HepG2 (cell line): ENCODE data around the gene LRRC74B. TPM values are rescaled to one million over a fixed set of nuclear protein-coding genes. Genes with fewer than 3 reads are reported as not detected.

ENCODE experiments used
- FOXK1 ChIP-seq: sonication (generic); formaldehyde crosslinking; IDR thresholded peaks from 2 replicates; pipeline ENCODE4 v1.4.0; 2020; ENCODE audit warnings: low read depth, missing genetic modification reagents, borderline replicate concordance
- GABPB1 ChIP-seq: IDR thresholded peaks from 2 replicates; pipeline ENCODE4 v1.6.1; 2016; ENCODE audit warnings: mild to moderate bottlenecking, missing genetic modification reagents, moderate library complexity, missing compliant biosample characterization
- HDAC1 ChIP-seq: sonication (generic); formaldehyde crosslinking; IDR thresholded peaks from 2 replicates; pipeline ENCODE4 v1.5.1; 2020; ENCODE audit warnings: mild to moderate bottlenecking, missing genetic modification reagents
- HNRNPL ChIP-seq: fragments of 200-400 bp; formaldehyde crosslinking; IDR thresholded peaks from 2 replicates; pipeline ENCODE4 v1.6.1; 2017; ENCODE audit warnings: mild to moderate bottlenecking, low read depth, low read length
- HOXA3 ChIP-seq: sonication (generic); formaldehyde crosslinking; IDR thresholded peaks from 2 replicates; pipeline ENCODE4 v1.5.0; 2020; ENCODE audit warnings: missing genetic modification reagents
- KLF12 ChIP-seq: sonication (generic); formaldehyde crosslinking; IDR thresholded peaks from 2 replicates; pipeline ENCODE4 v1.4.0; 2020; ENCODE audit warnings: missing genetic modification reagents, borderline replicate concordance
- PHF8 ChIP-seq: sonication (generic); formaldehyde crosslinking; IDR thresholded peaks from 2 replicates; pipeline ENCODE4 v1.5.0; 2020; ENCODE audit warnings: missing genetic modification reagents
- POGK ChIP-seq: sonication (generic); formaldehyde crosslinking; conservative IDR thresholded peaks from 2 replicates; pipeline ENCODE4 v1.8.0; 2022; ENCODE audit warnings: mild to moderate bottlenecking, moderate library complexity, missing genetic modification reagents
- RORA ChIP-seq: sonication (generic); formaldehyde crosslinking; IDR thresholded peaks from 2 replicates; pipeline ENCODE4 v1.5.0; 2020; ENCODE audit warnings: mild to moderate bottlenecking, missing genetic modification reagents, moderate library complexity
- SATB2 ChIP-seq: sonication (generic); formaldehyde crosslinking; IDR thresholded peaks from 2 replicates; pipeline ENCODE4 v1.5.0; 2020; ENCODE audit warnings: missing genetic modification reagents
- SOX13 ChIP-seq, 3 experiments: fragments of 450-650 bp in 1 of 3; sonication (generic) in 1 of 3; formaldehyde crosslinking in 1 of 3; IDR thresholded peaks in 2 of 3; conservative IDR thresholded peaks in 1 of 3; 2 replicates each; pipeline versions ENCODE4 v1.5.0 to v1.6.1; 2016 to 2020; ENCODE audit warnings: antibody characterized with exemption in 1 of 3, mild to moderate bottlenecking in 1 of 3, missing compliant biosample characterization in 1 of 3, missing genetic modification reagents in 1 of 3, moderate library complexity in 1 of 3
- SP4 ChIP-seq: sonication (generic); formaldehyde crosslinking; IDR thresholded peaks from 2 replicates; pipeline ENCODE4 v1.8.1; 2023; ENCODE audit warnings: mild to moderate bottlenecking, missing genetic modification reagents
- TAF15 ChIP-seq: fragments of 200-400 bp; formaldehyde crosslinking; IDR thresholded peaks from one replicate; pipeline ENCODE4 v1.6.1; 2018; ENCODE audit warnings: mild to moderate bottlenecking, low read depth, low read length; ENCODE audit not compliant: poor library complexity, severe bottlenecking
- ZBTB8A ChIP-seq: sonication (generic); formaldehyde crosslinking; IDR thresholded peaks from 2 replicates; pipeline ENCODE4 v1.4.0; 2020; ENCODE audit warnings: mild to moderate bottlenecking, low read depth, missing genetic modification reagents, borderline replicate concordance
- ZFAT ChIP-seq: sonication (generic); formaldehyde crosslinking; conservative IDR thresholded peaks from 2 replicates; pipeline ENCODE4 v1.8.1; 2023; ENCODE audit warnings: missing genetic modification reagents, inconsistent platforms
- ZNF235 ChIP-seq: sonication (generic); formaldehyde crosslinking; IDR thresholded peaks from 2 replicates; pipeline ENCODE4 v1.8.1; 2023; ENCODE audit warnings: mild to moderate bottlenecking, missing genetic modification reagents, borderline replicate concordance
- ZNF280B ChIP-seq: sonication (generic); formaldehyde crosslinking; IDR thresholded peaks from 2 replicates; pipeline ENCODE4 v1.5.0; 2020; ENCODE audit warnings: missing genetic modification reagents, mild to moderate bottlenecking, borderline replicate concordance
- ZNF44 ChIP-seq: sonication (generic); formaldehyde crosslinking; IDR thresholded peaks from 2 replicates; pipeline ENCODE4 v1.5.1; 2020; ENCODE audit warnings: mild to moderate bottlenecking, missing genetic modification reagents
- ZNF660 ChIP-seq: sonication (generic); formaldehyde crosslinking; IDR thresholded peaks from 2 replicates; pipeline ENCODE4 v1.5.1; 2020; ENCODE audit warnings: mild to moderate bottlenecking, low read depth, missing genetic modification reagents, borderline replicate concordance
- ZNF768 ChIP-seq: sonication (generic); formaldehyde crosslinking; IDR thresholded peaks from 2 replicates; pipeline ENCODE4 v1.4.0; 2020; ENCODE audit warnings: missing genetic modification reagents
- ZNF784 ChIP-seq: sonication (generic); formaldehyde crosslinking; IDR thresholded peaks from 2 replicates; pipeline ENCODE4 v1.5.1; 2020; ENCODE audit warnings: missing genetic modification reagents, mild to moderate bottlenecking, borderline replicate concordance
- polyA plus RNA-seq, 8 experiments: library from polyadenylated mRNA; depleted of rRNA in 3 of 8; stranded (reverse) in 7 of 8; unstranded in 1 of 8; fragments of >200 nt; fragmentation: Illumina TruSeq in 4 of 8; extraction: Trizol in 4 of 8; gene quantifications; 2 replicates each; pipeline versions ENCODE4 v1.2.1 to v1.2.3, GENCODE V29; 2011 to 2016; ENCODE audit warnings: low read depth in 4 of 8, missing spikeins in 1 of 8, mixed read lengths in 1 of 8; ENCODE audit not compliant: insufficient read depth in 1 of 8
- total RNA-seq, 5 experiments: library from RNA; depleted of rRNA; stranded (reverse); fragments of >200 nt; fragmentation: Illumina TruSeq; extraction: Trizol; gene quantifications; 2 replicates each; pipeline ENCODE4 v1.2.3, GENCODE V29; 2016; ENCODE audit warnings: low read depth in 1 of 5

LRRC74B gene
- total and polyA plus RNA-seq, 2 of the 13 experiments (the other 11 are each of a cell fraction or from before 2014, with no cell fraction given) = not detected

GRCh38 chr22:21014726-21015465 lies 30.9 kb upstream of the LRRC74B start, which contains the start of gene P2RX6 (continued):
- TF ChIP-seq ZNF280B (CRISPR knock-in tag) (no peak), HOXA3 (peak; percentile 30; the same call in 1 of the 2 replicates), GABPB1 (CRISPR knock-in tag) (peak; percentile 63), FOXK1 (no peak), ZNF44 (no peak), HDAC1 (CRISPR knock-in tag) (peak; percentile 75), SP4 (no peak), PHF8 (no peak), KLF12 (CRISPR knock-in tag) (no peak), ZBTB8A (CRISPR knock-in tag) (no peak), ZNF784 (CRISPR knock-in tag) (no peak), ZNF768 (CRISPR knock-in tag) (peak; percentile 32; the same call in 1 of the 2 replicates), ZNF660 (CRISPR knock-in tag) (no peak), ZFAT (CRISPR knock-in tag) (no peak), ZNF235 (no peak), POGK (CRISPR knock-in tag) (no peak), HNRNPL (peak; percentile 88), TAF15 (no peak), RORA (CRISPR knock-in tag) (no peak), SOX13 (IDR thresholded peaks at IDR 0.05) (no peak), SOX13 (CRISPR knock-in tag; conservative IDR thresholded peaks at IDR 0.05 in 1 of 2, IDR thresholded peaks at IDR 0.05 in 1 of 2) (peak in 1 of 2 experiments; percentile 38; a peak in 1 of 4 replicates), SATB2 (no peak)
